8988T (cell line): Measurements from ENCODE around the gene STK36.

Experiments
- DNase-seq: peaks from one replicate; pipeline ENCODE4 v3.0.0; 2011

Gene STK36

GRCh38 chr2:218720048-218721041 is 48.5 kb downstream of the STK36 start:
- no peak for DNase-seq

GRCh38 chr2:218721488-218721887 is 49.6 kb downstream of the STK36 start:
- no peak for DNase-seq

- DNase-seq, result no peak
These were observed 50.0 kb downstream of the STK36 start for GRCh38 chr2:218721934-218722333.

- DNase-seq, result no peak
These were observed 50.5 kb downstream of the STK36 start for GRCh38 chr2:218722419-218722818.

- DNase-seq, result no peak
These were observed 51.2 kb downstream of the STK36 start for GRCh38 chr2:218722876-218723785.

GRCh38 chr2:218726004-218726574 is 54.2 kb downstream of the STK36 start:
- no peak for DNase-seq

GRCh38 chr2:218727502-218728165 is 55.7 kb downstream of the STK36 start:
- DNase-seq, result no peak

GRCh38 chr2:218729640-218730039 is 57.8 kb downstream of the STK36 start:
- DNase-seq, result no peak

- no peak for DNase-seq
These were observed 60.3 kb downstream of the STK36 start for GRCh38 chr2:218732052-218732760.

GRCh38 chr2:218732761-218733158 is 60.9 kb downstream of the STK36 start:
- DNase-seq, result no peak

GRCh38 chr2:218733171-218734021 is 61.5 kb downstream of the STK36 start:
- no peak for DNase-seq

- no peak for DNase-seq
These were observed 62.5 kb downstream of the STK36 start for GRCh38 chr2:218734190-218734975.

- no peak for DNase-seq
These were observed 64.6 kb downstream of the STK36 start for GRCh38 chr2:218736531-218736930.

GRCh38 chr2:218743068-218743467 is 71.2 kb downstream of the STK36 start:
- no peak for DNase-seq

- DNase-seq, result no peak
These were observed 72.7 kb downstream of the STK36 start for GRCh38 chr2:218744615-218745014.

GRCh38 chr2:218745160-218745558 is 73.3 kb downstream of the STK36 start:
- DNase-seq, result no peak

- no peak for DNase-seq
These were observed 73.9 kb downstream of the STK36 start for GRCh38 chr2:218745559-218746469.

GRCh38 chr2:218746470-218746795 is 74.5 kb downstream of the STK36 start:
- no peak for DNase-seq

GRCh38 chr2:218746960-218747359 is 75.1 kb downstream of the STK36 start:
- DNase-seq, result no peak
